HepG2 (cell line): ENCODE results near the gene PPP3R1. TPM values are rescaled to one million over a fixed set of nuclear protein-coding genes. Genes with fewer than 3 reads are reported as not detected.

Source experiments
- ATF7 ChIP-seq, 2 experiments: fragments of 450-650 bp in 1 of 2; sonication (generic) in 1 of 2; formaldehyde crosslinking in 1 of 2; IDR thresholded peaks; 2 replicates each; pipeline versions ENCODE4 v1.4.0 to v1.6.1; 2016 to 2020; ENCODE audit warnings: antibody characterized with exemption in 1 of 2, mild to moderate bottlenecking in 1 of 2, missing genetic modification reagents in 1 of 2
- CENPBD1 ChIP-seq: sonication (generic); formaldehyde crosslinking; IDR thresholded peaks from 2 replicates; pipeline ENCODE4 v1.8.0; 2022; ENCODE audit warnings: missing genetic modification reagents, low read depth, mild to moderate bottlenecking, borderline replicate concordance
- CHD4 ChIP-seq: fragments of 200-600 bp; sonication (generic); IDR thresholded peaks from 2 replicates; pipeline ENCODE4 v1.7.0; 2017; ENCODE audit warnings: mild to moderate bottlenecking, low read length, borderline replicate concordance
- CREM ChIP-seq, 2 experiments: sonication (generic) in 1 of 2; formaldehyde crosslinking in 1 of 2; IDR thresholded peaks; 2 replicates each; pipeline versions ENCODE4 v1.4.0 to v1.6.1; 2016 to 2020; ENCODE audit warnings: antibody characterized with exemption in 1 of 2, mild to moderate bottlenecking in 1 of 2, missing genetic modification reagents in 1 of 2
- FOXC1 ChIP-seq: sonication (generic); formaldehyde crosslinking; IDR thresholded peaks from 2 replicates; pipeline ENCODE4 v1.8.0; 2022; ENCODE audit warnings: mild to moderate bottlenecking, missing genetic modification reagents, borderline replicate concordance
- FOXP4 ChIP-seq: sonication (generic); formaldehyde crosslinking; IDR thresholded peaks from 2 replicates; pipeline ENCODE4 v1.4.0; 2020; ENCODE audit warnings: missing genetic modification reagents
- GATA4 ChIP-seq: sonication (generic); IDR thresholded peaks from 2 replicates; pipeline ENCODE4 v1.6.1; 2016; ENCODE audit warnings: antibody characterized with exemption, low read depth, borderline replicate concordance
- KMT2B ChIP-seq: IDR thresholded peaks from 2 replicates; pipeline ENCODE4 v1.6.1; 2016; ENCODE audit warnings: missing genetic modification reagents, missing compliant biosample characterization
- PPARG ChIP-seq: conservative IDR thresholded peaks from 2 replicates; pipeline ENCODE4 v1.6.1; 2016; ENCODE audit warnings: missing biosample characterization, missing genetic modification reagents
- PREB ChIP-seq: sonication (generic); formaldehyde crosslinking; IDR thresholded peaks from 2 replicates; pipeline ENCODE4 v1.4.0; 2020; ENCODE audit warnings: missing genetic modification reagents
- SMARCE1 ChIP-seq: fragments of 450-650 bp; IDR thresholded peaks from 2 replicates; pipeline ENCODE4 v1.6.1; 2017; ENCODE audit warnings: borderline replicate concordance
- THAP7 ChIP-seq: sonication (generic); formaldehyde crosslinking; IDR thresholded peaks from 2 replicates; pipeline ENCODE4 v1.8.1; 2023; ENCODE audit warnings: mild to moderate bottlenecking, missing genetic modification reagents
- TP53 ChIP-seq: sonication (generic); formaldehyde crosslinking; conservative IDR thresholded peaks from 2 replicates; pipeline ENCODE4 v1.4.0; 2020; ENCODE audit warnings: missing genetic modification reagents
- ZHX2 ChIP-seq, 2 experiments: sonication (generic) in 1 of 2; formaldehyde crosslinking in 1 of 2; IDR thresholded peaks; 2 replicates each; pipeline versions ENCODE4 v1.6.1 to v1.9.0; 2014 to 2022; ENCODE audit warnings: antibody characterized with exemption in 1 of 2, borderline replicate concordance in 1 of 2, inconsistent platforms in 1 of 2, low read depth in 1 of 2, missing genetic modification reagents in 1 of 2
- ZNF230 ChIP-seq: sonication (generic); formaldehyde crosslinking; IDR thresholded peaks from 2 replicates; pipeline ENCODE4 v1.4.0; 2020; ENCODE audit warnings: mild to moderate bottlenecking, missing genetic modification reagents
- ZNF263 ChIP-seq: sonication (generic); formaldehyde crosslinking; IDR thresholded peaks from 2 replicates; pipeline ENCODE4 v1.4.0; 2020; ENCODE audit warnings: missing genetic modification reagents
- ZNF343 ChIP-seq: sonication (generic); formaldehyde crosslinking; IDR thresholded peaks from 2 replicates; pipeline ENCODE4 v1.4.0; 2020; ENCODE audit warnings: mild to moderate bottlenecking, missing genetic modification reagents
- ZNF616 ChIP-seq: sonication (generic); formaldehyde crosslinking; IDR thresholded peaks from 2 replicates; pipeline ENCODE4 v1.5.0; 2020; ENCODE audit warnings: low read depth, mild to moderate bottlenecking, missing genetic modification reagents
- polyA plus RNA-seq, 8 experiments: library from polyadenylated mRNA; depleted of rRNA in 3 of 8; stranded (reverse) in 7 of 8; unstranded in 1 of 8; fragments of >200 nt; fragmentation: Illumina TruSeq in 4 of 8; extraction: Trizol in 4 of 8; gene quantifications; 2 replicates each; pipeline versions ENCODE4 v1.2.1 to v1.2.3, GENCODE V29; 2011 to 2016; ENCODE audit warnings: low read depth in 4 of 8, missing spikeins in 1 of 8, mixed read lengths in 1 of 8; ENCODE audit not compliant: insufficient read depth in 1 of 8
- total RNA-seq, 5 experiments: library from RNA; depleted of rRNA; stranded (reverse); fragments of >200 nt; fragmentation: Illumina TruSeq; extraction: Trizol; gene quantifications; 2 replicates each; pipeline ENCODE4 v1.2.3, GENCODE V29; 2016; ENCODE audit warnings: low read depth in 1 of 5

Gene PPP3R1
- total and polyA plus RNA-seq, 2 of the 13 experiments (the other 11 are each of a cell fraction or from before 2014, with no cell fraction given): 11.6 to 25.7 TPM

- TF ChIP-seq ZHX2 (IDR thresholded peaks at IDR 0.05; ENCODE audit: low read depth) (no peak; the same call in 1 of the 2 replicates), ZHX2 (CRISPR knock-in tag; IDR thresholded peaks at IDR 0.05; ENCODE audit: borderline replicate concordance) (no peak), SMARCE1 (no peak), ZNF230 (CRISPR knock-in tag) (no peak), KMT2B (CRISPR knock-in tag) (peak; percentile 97), PREB (CRISPR knock-in tag) (no peak), ZNF343 (CRISPR knock-in tag) (peak; percentile 78; the same call in 1 of the 2 replicates), THAP7 (CRISPR knock-in tag) (0 out of 2 replicates have a peak, but pooled peaks have one; percentile 70), CREM (IDR thresholded peaks at IDR 0.05) (peak; percentile 96), CREM (CRISPR knock-in tag; IDR thresholded peaks at IDR 0.05) (no peak), GATA4 (no peak), TP53 (CRISPR knock-in tag) (peak; percentile 70), FOXC1 (CRISPR knock-in tag) (no peak; the same call in none of the 2 replicates), ATF7 (IDR thresholded peaks at IDR 0.05) (no peak), ATF7 (CRISPR knock-in tag; IDR thresholded peaks at IDR 0.05) (peak; percentile 30; the same call in 1 of the 2 replicates), FOXP4 (peak; percentile 47), CENPBD1 (CRISPR knock-in tag) (no peak), ZNF263 (CRISPR knock-in tag) (peak; percentile 33), CHD4 (no peak), ZNF616 (peak; percentile 40; the same call in 1 of the 2 replicates), PPARG (CRISPR knock-in tag) (0 out of 2 replicates have a peak, but pooled peaks have one; percentile 14)
These were observed 94.8 kb downstream of the PPP3R1 start, which contains the start of gene PNO1 (continued) for GRCh38 chr2:68157402-68158133.
